GM12801 (cell line): ENCODE measurements around the gene SHC1.

ENCODE experiments used
- TF ChIP-seq, protein P1 (sequence below): IDR thresholded peaks from one replicate; pipeline ENCODE4 v1.5.1; 2011; ENCODE audit warnings: control low read depth; ENCODE audit not compliant: insufficient read length; ENCODE audit errors: extremely low read depth

The SHC1 gene

DNA sequence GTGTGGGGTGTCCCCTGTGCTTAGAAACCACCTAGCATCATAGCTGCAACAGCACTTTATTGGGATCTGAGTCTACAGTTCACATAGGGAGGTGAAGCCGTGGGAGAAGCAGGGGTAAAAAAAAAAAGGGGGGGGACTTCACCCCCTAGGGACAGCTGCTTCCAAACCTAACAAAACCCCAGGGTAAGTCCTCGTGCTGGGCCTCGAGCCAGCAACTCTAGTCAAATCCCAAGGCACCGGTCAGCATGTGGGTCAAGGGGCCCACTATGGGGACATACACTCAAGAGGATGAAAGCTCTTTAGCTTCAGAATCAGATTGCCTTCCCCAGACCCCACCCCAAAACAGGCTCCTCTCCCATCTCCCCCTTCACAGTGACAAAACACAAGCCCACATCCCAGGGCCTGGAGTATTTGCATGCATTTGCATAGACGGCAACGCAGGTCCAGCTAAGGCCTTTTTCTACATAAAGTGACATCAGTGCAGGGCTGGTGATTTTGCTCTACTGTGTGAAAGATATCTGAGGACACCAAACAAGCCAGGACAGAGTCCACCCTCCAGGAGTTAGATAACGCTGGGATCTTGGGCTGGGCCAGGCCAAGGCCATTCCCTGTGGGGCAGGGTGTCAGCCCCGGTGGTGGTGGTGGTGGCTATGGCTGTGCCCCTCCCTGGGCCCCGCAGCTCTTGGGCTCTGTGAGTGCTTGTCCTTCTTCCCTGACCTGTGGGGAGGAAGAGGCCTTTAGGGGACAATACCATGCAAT lies 26.0 kb downstream of the SHC1 start:
- TF ChIP-seq, protein P1, sequence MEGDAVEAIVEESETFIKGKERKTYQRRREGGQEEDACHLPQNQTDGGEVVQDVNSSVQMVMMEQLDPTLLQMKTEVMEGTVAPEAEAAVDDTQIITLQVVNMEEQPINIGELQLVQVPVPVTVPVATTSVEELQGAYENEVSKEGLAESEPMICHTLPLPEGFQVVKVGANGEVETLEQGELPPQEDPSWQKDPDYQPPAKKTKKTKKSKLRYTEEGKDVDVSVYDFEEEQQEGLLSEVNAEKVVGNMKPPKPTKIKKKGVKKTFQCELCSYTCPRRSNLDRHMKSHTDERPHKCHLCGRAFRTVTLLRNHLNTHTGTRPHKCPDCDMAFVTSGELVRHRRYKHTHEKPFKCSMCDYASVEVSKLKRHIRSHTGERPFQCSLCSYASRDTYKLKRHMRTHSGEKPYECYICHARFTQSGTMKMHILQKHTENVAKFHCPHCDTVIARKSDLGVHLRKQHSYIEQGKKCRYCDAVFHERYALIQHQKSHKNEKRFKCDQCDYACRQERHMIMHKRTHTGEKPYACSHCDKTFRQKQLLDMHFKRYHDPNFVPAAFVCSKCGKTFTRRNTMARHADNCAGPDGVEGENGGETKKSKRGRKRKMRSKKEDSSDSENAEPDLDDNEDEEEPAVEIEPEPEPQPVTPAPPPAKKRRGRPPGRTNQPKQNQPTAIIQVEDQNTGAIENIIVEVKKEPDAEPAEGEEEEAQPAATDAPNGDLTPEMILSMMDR = no peak

DNA sequence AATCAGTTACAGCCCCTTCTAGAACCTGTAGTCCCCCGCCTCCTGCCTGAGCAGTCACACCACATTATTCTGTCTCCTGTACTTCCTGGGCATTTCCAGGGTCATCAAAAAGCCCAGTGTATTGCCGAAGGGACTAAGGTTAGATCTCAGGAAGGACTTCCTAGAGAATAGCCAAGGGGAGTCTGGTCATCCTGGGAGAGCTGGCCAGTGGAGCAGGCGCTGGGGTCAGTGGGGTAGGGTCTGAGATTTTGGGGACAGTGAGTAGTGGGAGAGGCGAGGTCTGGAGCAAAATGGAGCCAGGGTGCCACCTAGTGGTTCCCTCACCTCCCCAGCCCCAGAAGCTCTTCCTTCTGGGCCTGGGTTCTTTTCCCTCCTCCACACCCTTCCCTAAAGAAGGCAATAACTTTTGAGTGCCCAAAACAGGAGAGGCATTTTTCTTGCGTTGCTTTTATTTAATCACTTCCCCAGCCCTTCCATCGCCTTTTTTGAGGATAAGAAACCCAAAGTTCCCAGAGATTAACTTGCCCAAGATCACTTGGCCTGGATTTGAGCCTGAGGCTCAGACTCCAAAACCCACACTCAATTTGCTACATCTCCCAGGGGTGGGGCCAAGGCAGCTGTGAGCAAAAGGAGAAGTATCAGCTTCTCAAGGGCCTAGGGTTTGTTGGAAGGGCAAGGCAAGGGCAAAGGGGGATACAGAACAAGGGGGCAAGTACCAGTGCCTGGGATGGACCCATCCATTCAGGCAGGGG lies 26.7 kb downstream of the SHC1 start:
- TF ChIP-seq, protein P1 = no peak

DNA sequence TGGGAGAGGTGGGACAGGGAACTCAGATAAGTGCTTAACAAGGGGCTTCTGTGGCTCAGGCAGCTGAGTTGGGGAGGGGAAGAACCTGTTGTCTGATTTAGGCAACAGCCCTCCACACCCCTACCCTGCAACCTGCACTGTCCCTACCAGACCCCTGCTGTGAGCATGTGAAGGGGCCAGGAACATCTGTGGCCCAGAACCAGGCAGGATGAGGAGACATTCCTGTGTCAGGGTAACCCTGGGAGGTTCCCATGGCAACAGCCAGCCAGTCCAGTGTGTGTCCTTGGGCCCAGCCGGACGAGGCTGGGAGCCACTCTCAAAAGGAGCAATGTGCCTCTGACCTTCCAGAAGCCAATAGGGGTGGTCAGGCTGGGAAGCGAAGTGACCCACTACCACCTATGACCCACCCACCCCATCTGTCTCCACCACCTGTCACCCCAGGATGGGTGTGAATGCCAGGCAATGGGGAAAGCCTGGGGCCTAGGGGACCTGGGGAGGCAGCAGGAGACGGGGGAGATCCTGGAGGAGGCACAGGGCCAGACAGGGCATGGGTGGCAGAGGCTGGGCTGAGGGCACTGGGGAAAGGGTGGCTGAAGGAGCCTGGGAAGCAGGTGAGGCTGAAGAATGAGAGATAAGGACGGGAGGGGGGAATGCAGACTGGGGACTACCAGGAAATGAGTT lies 29.1 kb downstream of the SHC1 start:
- TF ChIP-seq, protein P1 = no peak

DNA sequence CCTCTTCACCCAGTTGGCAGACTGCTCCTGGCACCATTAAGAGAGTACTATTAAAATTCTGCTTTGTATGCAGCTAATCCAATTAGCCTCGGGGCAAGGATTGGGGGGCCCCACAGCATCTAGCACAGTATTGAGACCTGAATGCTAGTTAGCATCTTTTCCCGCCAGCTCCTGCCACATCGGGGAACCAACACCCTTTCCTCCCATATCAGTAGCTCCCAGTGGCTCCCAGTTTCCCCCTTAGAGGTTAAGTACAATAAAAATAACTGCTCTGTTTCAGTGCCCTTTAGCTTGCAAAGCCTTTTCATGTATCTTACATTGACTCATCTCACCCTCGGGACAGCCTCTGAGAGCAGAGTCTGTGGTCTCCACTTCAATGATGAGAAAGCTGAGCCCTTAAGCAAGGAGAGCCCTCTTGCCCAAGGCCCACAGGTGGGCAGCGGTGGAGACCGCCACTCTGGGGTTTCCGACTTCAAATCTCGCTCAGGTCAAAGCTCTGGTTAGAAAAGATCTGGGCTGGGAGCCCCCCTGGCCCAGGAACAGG lies 29.8 kb downstream of the SHC1 start:
- TF ChIP-seq, protein P1 = no peak

DNA sequence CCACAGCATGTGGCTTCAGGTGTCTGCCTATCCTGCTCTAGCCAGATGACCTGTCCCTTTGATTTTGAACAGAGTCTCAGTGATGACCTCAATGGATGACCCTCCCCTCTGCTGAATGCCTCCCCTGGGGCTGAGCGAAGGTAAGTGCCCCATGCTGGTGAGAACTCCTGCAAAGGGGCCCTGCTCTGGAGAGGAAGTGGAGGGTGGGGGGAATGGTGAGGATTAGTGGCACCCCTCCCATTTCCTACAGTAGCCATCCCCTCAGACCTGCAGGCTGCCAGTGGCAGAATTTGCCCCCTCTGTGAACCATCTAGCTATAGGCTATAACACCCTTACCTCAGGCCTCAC lies 30.4 kb downstream of the SHC1 start:
- TF ChIP-seq, protein P1 = no peak

DNA sequence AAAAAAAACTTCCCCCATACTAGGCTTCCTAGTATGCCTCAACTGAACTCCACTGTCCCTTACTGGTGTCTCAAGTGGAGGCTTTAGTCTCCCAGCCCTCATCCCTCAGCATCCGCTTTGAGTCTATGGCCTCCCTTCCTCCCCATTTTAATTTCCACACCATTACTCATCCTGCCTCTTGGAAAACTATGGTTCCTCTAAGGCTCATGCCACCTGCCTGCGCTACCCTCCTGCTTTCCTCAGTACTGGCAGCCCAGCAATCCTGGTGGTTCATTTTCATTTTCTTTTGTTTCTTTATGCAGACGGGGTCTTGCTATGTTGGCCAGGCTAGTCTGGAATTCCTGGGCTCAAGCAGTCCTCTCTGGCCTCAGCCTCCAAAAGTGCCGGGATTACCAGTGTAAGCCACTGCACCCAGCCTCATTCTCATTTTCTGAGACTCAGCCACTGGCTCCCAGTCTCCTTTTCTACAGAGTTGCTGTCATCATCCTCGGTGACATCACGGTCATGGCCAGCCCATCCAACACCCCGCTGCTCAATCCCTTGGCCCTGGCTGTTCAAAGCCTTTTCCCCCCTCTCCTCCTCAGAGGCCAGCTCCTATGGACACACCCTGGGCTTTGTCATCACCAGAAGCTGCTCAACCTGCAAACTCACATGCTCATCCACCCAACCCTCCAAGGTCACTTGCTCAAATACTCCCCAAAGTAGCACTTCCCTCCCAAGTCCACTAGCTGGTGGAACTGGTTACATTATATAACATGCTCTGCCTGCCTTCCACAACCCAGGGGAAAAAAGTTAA lies 31.7 kb downstream of the SHC1 start:
- TF ChIP-seq, protein P1 = no peak
